ENCODE data around the gene CMSS1.

- TF ChIP-seq POLR2AphosphoS5 (IDR thresholded peaks at IDR 0.05) = no peak
- no peak for TF ChIP-seq CTCF (IDR thresholded peaks at IDR 0.05; ENCODE audit: poor library complexity, severe bottlenecking)
- no peak for TF ChIP-seq REST (IDR thresholded peaks at IDR 0.05; ENCODE audit: borderline replicate concordance)
- no peak for TF ChIP-seq SMC3 (conservative IDR thresholded peaks at IDR 0.05; ENCODE audit: poor library complexity)
- TF ChIP-seq EZH2 (IDR thresholded peaks at IDR 0.05; ENCODE audit: borderline replicate concordance, insufficient read depth, low read length, poor library complexity, severe bottlenecking) = no peak
Observed at GRCh38 chr3:100098784-100099070, 281.1 kb downstream of the CMSS1 start.
